Measurements from ENCODE around the gene LXN.

The LXN gene

GRCh38 chr3:158666416-158666815 lies 6.0 kb downstream of the LXN start:
- no peak for DNase-seq

- DNase-seq, result no peak
These were observed 8.6 kb downstream of the LXN start for GRCh38 chr3:158663832-158664231.

GRCh38 chr3:158663246-158663645 lies 9.2 kb downstream of the LXN start:
- DNase-seq, result peak; percentile 56

- no peak for DNase-seq
These were observed 11.7 kb downstream of the LXN start for GRCh38 chr3:158660711-158661110.

- DNase-seq, result peak; percentile 73
These were observed 12.8 kb downstream of the LXN start for GRCh38 chr3:158659454-158660237.

- no peak for DNase-seq
These were observed 13.6 kb downstream of the LXN start for GRCh38 chr3:158658889-158659288.

GRCh38 chr3:158652463-158652862 lies 20.0 kb downstream of the LXN start:
- no peak for DNase-seq

GRCh38 chr3:158651192-158651591 lies 21.3 kb downstream of the LXN start:
- no peak for DNase-seq

- no peak for DNase-seq
These were observed 22.7 kb downstream of the LXN start for GRCh38 chr3:158649791-158650190.

GRCh38 chr3:158644345-158644908 lies 28.0 kb downstream of the LXN start, which contains the start of gene GFM1:
TSS of gene GFM1 (plus strand) at chr3:158644527. CDS start at chr3:158644635, 108 bp downstream.
- DNase-seq, result peak; percentile 96

- DNase-seq, result no peak
These were observed 29.8 kb downstream of the LXN start for GRCh38 chr3:158642474-158643210.

GRCh38 chr3:158642005-158642404 lies 30.4 kb downstream of the LXN start:
- DNase-seq, result no peak

- no peak for DNase-seq
These were observed 31.8 kb downstream of the LXN start for GRCh38 chr3:158640646-158641045.

GRCh38 chr3:158631981-158632380 lies 40.5 kb downstream of the LXN start:
- no peak for DNase-seq

- DNase-seq, result no peak
These were observed 46.6 kb downstream of the LXN start for GRCh38 chr3:158625881-158626280.

- no peak for DNase-seq
These were observed 54.2 kb downstream of the LXN start for GRCh38 chr3:158617982-158618875.
